ENCODE results near the gene RGS3.
"Not testable (repeated sequence)": the region's sequence is repeated elsewhere in the genome, so short reads cannot be mapped to it uniquely, and the experiment has no call there.

RGS3 gene

GRCh38 chr9:113427629-113428028 is 35.9 kb upstream of the RGS3 start:
- in situ Hi-C loops (cut with MboI; ENCODE audit: low sequenced_read_pairs, unreplicated experiment) = no loop called here
- TF ChIP-seq CTCF (IDR thresholded peaks at IDR 0.05; ENCODE audit: borderline replicate concordance, control extremely low read depth, extremely low read depth, insufficient read depth, missing control alignments) = no peak
- DNase-seq (ENCODE audit: low spot score) = no peak

- DNase-seq (ENCODE audit: low spot score) = no peak
- in situ Hi-C loops (cut with MboI; ENCODE audit: low sequenced_read_pairs, unreplicated experiment) = no loop called here
- no peak for TF ChIP-seq CTCF (IDR thresholded peaks at IDR 0.05; ENCODE audit: borderline replicate concordance, control extremely low read depth, extremely low read depth, insufficient read depth, missing control alignments)
Observed at GRCh38 chr9:113428062-113428615, 35.4 kb upstream of the RGS3 start.

GRCh38 chr9:113431191-113431590 is 32.3 kb upstream of the RGS3 start:
- no peak for DNase-seq (ENCODE audit: low spot score)
- in situ Hi-C loops (cut with MboI; ENCODE audit: low sequenced_read_pairs, unreplicated experiment) = no loop called here
- no peak for TF ChIP-seq CTCF (IDR thresholded peaks at IDR 0.05; ENCODE audit: borderline replicate concordance, control extremely low read depth, extremely low read depth, insufficient read depth, missing control alignments)

GRCh38 chr9:113436728-113437515 is 26.6 kb upstream of the RGS3 start:
- in situ Hi-C loops (cut with MboI; ENCODE audit: low sequenced_read_pairs, unreplicated experiment) = no loop called here

GRCh38 chr9:113437716-113438115 is 25.8 kb upstream of the RGS3 start:
- in situ Hi-C loops (cut with MboI; ENCODE audit: low sequenced_read_pairs, unreplicated experiment); DNase-seq (ENCODE audit: low spot score): not testable (repeated sequence)

More at GRCh38 chr9:113436728-113437515, 26.6 kb upstream of the RGS3 start:
- no peak for DNase-seq (ENCODE audit: low spot score)
- TF ChIP-seq CTCF (IDR thresholded peaks at IDR 0.05; ENCODE audit: borderline replicate concordance, control extremely low read depth, extremely low read depth, insufficient read depth, missing control alignments) = no peak

GRCh38 chr9:113444736-113445135 is 18.8 kb upstream of the RGS3 start:
- in situ Hi-C loops (cut with MboI; ENCODE audit: low sequenced_read_pairs, unreplicated experiment) = loop anchor here (5.0 kb wide), 2 partner anchors 148 to 213 kb away; no protein-coding TSS in a partner anchor
- TF ChIP-seq CTCF (IDR thresholded peaks at IDR 0.05; ENCODE audit: borderline replicate concordance, control extremely low read depth, extremely low read depth, insufficient read depth, missing control alignments) = no peak
- no peak for DNase-seq (ENCODE audit: low spot score)

GRCh38 chr9:113446323-113446740 is 17.2 kb upstream of the RGS3 start:
- peak; percentile 28 for TF ChIP-seq CTCF (IDR thresholded peaks at IDR 0.05; ENCODE audit: borderline replicate concordance, control extremely low read depth, extremely low read depth, insufficient read depth, missing control alignments)
- peak; percentile 79 for DNase-seq (ENCODE audit: low spot score)
- in situ Hi-C loops (cut with MboI; ENCODE audit: low sequenced_read_pairs, unreplicated experiment) = loop anchor here (5.0 kb wide), 2 partner anchors 146 to 211 kb away; no protein-coding TSS in a partner anchor

Measured in GM13976 (cell line).